HG03159 (cell line): Measurements from ENCODE around the gene VPS37B.

Experiments
- ATAC-seq: cut with Tn5 transposase; IDR thresholded peaks from one replicate; pipeline ENCODE4 v1.9.1; 2021; ENCODE audit warnings: mild to moderate bottlenecking, moderate library complexity; ENCODE audit not compliant: unreplicated experiment

Gene VPS37B

GRCh38 chr12:122842505-122843405 lies 53.2 kb downstream of the VPS37B start:
- no peak for ATAC-seq

- no peak for ATAC-seq
Measured at GRCh38 chr12:122841544-122842321, 54.2 kb downstream of the VPS37B start.

GRCh38 chr12:122840580-122841513 lies 55.1 kb downstream of the VPS37B start:
- ATAC-seq, result no peak

GRCh38 chr12:122839907-122840554 lies 55.9 kb downstream of the VPS37B start:
- no peak for ATAC-seq

GRCh38 chr12:122838841-122839240 lies 57.1 kb downstream of the VPS37B start:
- no peak for ATAC-seq

GRCh38 chr12:122837306-122838265 lies 58.3 kb downstream of the VPS37B start:
- ATAC-seq, result no peak

- no peak for ATAC-seq
Measured at GRCh38 chr12:122836027-122836921, 59.6 kb downstream of the VPS37B start.

- ATAC-seq, result no peak
Measured at GRCh38 chr12:122835750-122836026, 60.2 kb downstream of the VPS37B start.

- ATAC-seq, result no peak
Measured at GRCh38 chr12:122834921-122835749, 60.8 kb downstream of the VPS37B start, which contains the start of gene HIP1R. TSS of gene HIP1R (plus strand) at chr12:122835457. CDS start at chr12:122835551, 94 bp downstream.

GRCh38 chr12:122834104-122834920 lies 61.6 kb downstream of the VPS37B start:
- ATAC-seq, result no peak

- ATAC-seq, result no peak
Measured at GRCh38 chr12:122830517-122831214, 65.3 kb downstream of the VPS37B start.

- no peak for ATAC-seq
Measured at GRCh38 chr12:122827258-122827657, 68.7 kb downstream of the VPS37B start.

GRCh38 chr12:122825773-122826724 lies 69.9 kb downstream of the VPS37B start:
- no peak for ATAC-seq

GRCh38 chr12:122823429-122823828 lies 72.5 kb downstream of the VPS37B start:
- no peak for ATAC-seq

- ATAC-seq, result no peak
Measured at GRCh38 chr12:122820838-122821271, 75.1 kb downstream of the VPS37B start.
